GM12878 (cell line): ENCODE data around the gene SH2B3. TPM values are rescaled to one million over a fixed set of nuclear protein-coding genes. Genes with fewer than 3 reads are reported as not detected.
A peak's percentile ranks its signal among the peaks of the same experiment; 100 is the strongest.

Source experiments
- ATAC-seq: fragments of 200-7000 bp; cut with Tn5 transposase; 3 replicates; pipeline ENCODE4 v1.9.1; 2020; ENCODE audit warnings: mild to moderate bottlenecking, moderate library complexity
- BruUV-seq: library from RNA; stranded (reverse); fragments of 400-500 nt; replicated peaks from 2 replicates; lab custom pipeline; 2021; lab: Mats Ljungman, UMichigan
- CTCF ChIA-PET: fragments of 300-600 bp; sonication (Branson Sonifier 250); formaldehyde crosslinking; extraction: SDS; loops from one replicate; lab custom pipeline; 2021; ENCODE audit warnings: inconsistent platforms; lab: Yijun Ruan, JAX
- POLR2A ChIA-PET: fragments of 350-600 bp; formaldehyde crosslinking; extraction: SDS; loops from one replicate; lab custom pipeline; 2021; ENCODE audit warnings: inconsistent platforms; lab: Charles Lee
- RAD21 ChIA-PET: fragments of 300-600 bp; sonication (Branson Sonifier 250); formaldehyde crosslinking; loops from one replicate; lab custom pipeline; 2023; ENCODE audit warnings: antibody characterized with exemption; ENCODE audit not compliant: unreplicated experiment; lab: Charles Lee
- SMC1A ChIA-PET: fragments of 300-600 bp; sonication (Branson Sonifier 250); formaldehyde crosslinking; loops from one replicate; lab custom pipeline; 2023; ENCODE audit not compliant: unreplicated experiment, uncharacterized antibody; lab: Charles Lee
- DNase-seq: peaks from one replicate; pipeline ENCODE4 v3.0.0-alpha.2; 2011; ENCODE audit warnings: low read depth, low spot score
- FAIRE-seq: peaks from 3 replicates; lab custom pipeline; 2011; peaks lifted over from hg19 to GRCh38; lab: Jason Lieb, UNC
- H2AFZ ChIP-seq: 2 replicates; pipeline ENCODE4 v1.6.0; 2011; ENCODE audit warnings: low read depth, low read length, control low read depth; ENCODE audit not compliant: control insufficient read depth
- H3K27ac ChIP-seq: 2 replicates; pipeline ENCODE4 v1.5.1; 2011; ENCODE audit warnings: control low read depth; ENCODE audit not compliant: control insufficient read depth, insufficient read depth
- H3K27me3 ChIP-seq, 2 experiments: replicated peaks in 1 of 2; 2 replicates each; pipeline versions ENCODE4 v1.6.0 to v1.6.1; 2011; ENCODE audit warnings: low read length in 1 of 2; ENCODE audit not compliant: control insufficient read depth in 2 of 2, insufficient read depth in 2 of 2
- H3K36me3 ChIP-seq, 2 experiments: 2 replicates each; pipeline ENCODE4 v1.5.1; 2011; ENCODE audit warnings: low read length in 1 of 2; ENCODE audit not compliant: control insufficient read depth in 2 of 2, insufficient read depth in 2 of 2
- H3K4me1 ChIP-seq: 2 replicates; pipeline ENCODE4 v1.6.1; 2011; ENCODE audit warnings: mild to moderate bottlenecking, low read length, moderate library complexity, mixed read lengths; ENCODE audit not compliant: control insufficient read depth, insufficient read depth
- H3K4me2 ChIP-seq: 2 replicates; pipeline ENCODE4 v1.6.0; 2011; ENCODE audit warnings: control low read depth; ENCODE audit not compliant: control insufficient read depth, insufficient read depth
- H3K4me3 ChIP-seq: fragments of 200-600 bp; sonication (generic); 2 replicates; pipeline ENCODE4 v1.5.1; 2016
- H3K79me2 ChIP-seq: 2 replicates; pipeline ENCODE4 v1.6.0; 2011; ENCODE audit warnings: low read length; ENCODE audit not compliant: control insufficient read depth, insufficient read depth
- H3K9ac ChIP-seq: 2 replicates; pipeline ENCODE4 v1.8.0; 2011; ENCODE audit warnings: low read length, control low read depth, mixed read lengths; ENCODE audit not compliant: control insufficient read depth, insufficient read depth
- H3K9me3 ChIP-seq: replicated peaks from 3 replicates; pipeline ENCODE4 v1.5.1; 2011; ENCODE audit warnings: mild to moderate bottlenecking, low read length; ENCODE audit not compliant: control insufficient read depth, insufficient read depth
- H4K20me1 ChIP-seq: 2 replicates; pipeline ENCODE4 v1.6.0; 2011; ENCODE audit not compliant: control insufficient read depth, insufficient read depth
- EED ChIP-seq: sonication (generic); IDR thresholded peaks from 2 replicates; pipeline ENCODE4 v1.6.1; 2016; ENCODE audit warnings: antibody characterized with exemption, low read depth
- EP300 ChIP-seq, 2 experiments: fragments of 150-350 bp in 1 of 2; IDR thresholded peaks; 2 replicates each; pipeline ENCODE4 v1.6.1; 2011 to 2012; ENCODE audit warnings: low read depth in 2 of 2, low read length in 2 of 2, borderline replicate concordance in 1 of 2, improper control_type of control experiment in 1 of 2, inconsistent platforms in 1 of 2; ENCODE audit not compliant: control insufficient read depth in 1 of 2
- ETV6 ChIP-seq, 2 experiments: fragments of 450-650 bp in 1 of 2; IDR thresholded peaks in 1 of 2; conservative IDR thresholded peaks in 1 of 2; 2 replicates each; pipeline ENCODE4 v1.6.1; 2014; ENCODE audit warnings: antibody characterized with exemption in 1 of 2, borderline replicate concordance in 1 of 2, low read depth in 1 of 2, mild to moderate bottlenecking in 1 of 2, moderate library complexity in 1 of 2
- FOXM1 ChIP-seq: IDR thresholded peaks from 2 replicates; pipeline ENCODE4 v1.6.1; 2012; ENCODE audit warnings: low read depth, mild to moderate bottlenecking, inconsistent platforms, low read length, moderate library complexity
- IKZF1 ChIP-seq: fragments of 450-650 bp; conservative IDR thresholded peaks from 2 replicates; pipeline ENCODE4 v1.6.1; 2017; ENCODE audit warnings: antibody characterized with exemption, mild to moderate bottlenecking
- RAD21 ChIP-seq: IDR thresholded peaks from 2 replicates; pipeline ENCODE4 v1.6.1; 2011; ENCODE audit warnings: mild to moderate bottlenecking, low read depth, low read length, moderate library complexity; ENCODE audit not compliant: insufficient read depth
- RELA ChIP-seq: fragments of 450-650 bp; IDR thresholded peaks from 2 replicates; pipeline ENCODE4 v1.8.0; 2014; ENCODE audit warnings: borderline replicate concordance; ENCODE audit not compliant: partially characterized antibody
- SREBF2 ChIP-seq: IDR thresholded peaks from 2 replicates; pipeline ENCODE4 v1.6.1; 2012; ENCODE audit warnings: mild to moderate bottlenecking, low read length
- TAF1 ChIP-seq: IDR thresholded peaks from 2 replicates; pipeline ENCODE4 v1.6.1; 2011; ENCODE audit warnings: mild to moderate bottlenecking, low read depth, low read length, borderline replicate concordance
- TARDBP ChIP-seq: IDR thresholded peaks from 2 replicates; pipeline ENCODE4 v1.6.1; 2016; ENCODE audit warnings: borderline replicate concordance
- WGBS: methylation state at CpG from one replicate; pipeline ENCODE4 v1.1.6; 2016; ENCODE audit warnings: low lambda C conversion rate; ENCODE audit not compliant: insufficient replicate concordance, insufficient coverage; ENCODE audit errors: missing lambda C conversion rate; 5-methylcytosine and 5-hydroxymethylcytosine counted together
- in situ Hi-C: fragments of 300-500 bp; cut with MboI; formaldehyde crosslinking; loops from 9 replicates; pipeline ENCODE4 v1.14.3; 2018; ENCODE audit warnings: mixed read lengths
- intact Hi-C: fragments of 100-400 bp; cut with micrococcal nuclease; formaldehyde crosslinking; loops from one replicate; pipeline ENCODE4 v1.14.2; 2022; ENCODE audit not compliant: unreplicated experiment
- polyA plus RNA-seq, 11 experiments: library from polyadenylated mRNA; depleted of rRNA in 4 of 11; unstranded in 6 of 11; stranded (reverse) in 5 of 11; fragments of >200 nt; fragmentation: Nextera tagmentation in 4 of 11; fragmentation: Illumina TruSeq in 1 of 11; extraction: Ambion mirVana in 4 of 11; extraction: Trizol in 1 of 11; gene quantifications; 1 replicate in 1 of 11; 2 replicates in 10 of 11; pipeline versions ENCODE4 v1.2.1 to v1.2.3, GENCODE V29; 2011 to 2016; ENCODE audit warnings: inconsistent platforms in 2 of 11, missing spikeins in 2 of 11, low read depth in 1 of 11
- total RNA-seq, 4 experiments: library from RNA; depleted of rRNA in 3 of 4; stranded (reverse); fragments of >200 nt in 3 of 4; fragmentation: Illumina TruSeq in 1 of 4; extraction: Trizol in 1 of 4; gene quantifications; 2 replicates each; pipeline versions ENCODE4 v1.2.1 to v1.2.3, GENCODE V29; 2013 to 2021
- TF ChIP-seq, protein P1 (sequence below): fragments of 450-650 bp; formaldehyde crosslinking; IDR thresholded peaks from 2 replicates; pipeline ENCODE4 v1.4.0; 2022; ENCODE audit warnings: mild to moderate bottlenecking, moderate library complexity
- TF ChIP-seq, protein P2 (sequence below): fragments of 450-650 bp; conservative IDR thresholded peaks from 2 replicates; pipeline ENCODE4 v1.6.1; 2017; ENCODE audit warnings: mild to moderate bottlenecking, moderate library complexity
- TF ChIP-seq, protein P3 (sequence below): IDR thresholded peaks from 2 replicates; pipeline ENCODE4 v1.6.1; 2011; ENCODE audit warnings: borderline replicate concordance, low read depth, mild to moderate bottlenecking, moderate library complexity, low read length; ENCODE audit not compliant: insufficient read depth, poor library complexity, severe bottlenecking

SH2B3 gene
- total and polyA plus RNA-seq, 10 of the 15 experiments (the other 5 are each of a cell fraction or from before 2014, with no cell fraction given) = 5.8 to 46.4 (median 23.3) TPM

DNA sequence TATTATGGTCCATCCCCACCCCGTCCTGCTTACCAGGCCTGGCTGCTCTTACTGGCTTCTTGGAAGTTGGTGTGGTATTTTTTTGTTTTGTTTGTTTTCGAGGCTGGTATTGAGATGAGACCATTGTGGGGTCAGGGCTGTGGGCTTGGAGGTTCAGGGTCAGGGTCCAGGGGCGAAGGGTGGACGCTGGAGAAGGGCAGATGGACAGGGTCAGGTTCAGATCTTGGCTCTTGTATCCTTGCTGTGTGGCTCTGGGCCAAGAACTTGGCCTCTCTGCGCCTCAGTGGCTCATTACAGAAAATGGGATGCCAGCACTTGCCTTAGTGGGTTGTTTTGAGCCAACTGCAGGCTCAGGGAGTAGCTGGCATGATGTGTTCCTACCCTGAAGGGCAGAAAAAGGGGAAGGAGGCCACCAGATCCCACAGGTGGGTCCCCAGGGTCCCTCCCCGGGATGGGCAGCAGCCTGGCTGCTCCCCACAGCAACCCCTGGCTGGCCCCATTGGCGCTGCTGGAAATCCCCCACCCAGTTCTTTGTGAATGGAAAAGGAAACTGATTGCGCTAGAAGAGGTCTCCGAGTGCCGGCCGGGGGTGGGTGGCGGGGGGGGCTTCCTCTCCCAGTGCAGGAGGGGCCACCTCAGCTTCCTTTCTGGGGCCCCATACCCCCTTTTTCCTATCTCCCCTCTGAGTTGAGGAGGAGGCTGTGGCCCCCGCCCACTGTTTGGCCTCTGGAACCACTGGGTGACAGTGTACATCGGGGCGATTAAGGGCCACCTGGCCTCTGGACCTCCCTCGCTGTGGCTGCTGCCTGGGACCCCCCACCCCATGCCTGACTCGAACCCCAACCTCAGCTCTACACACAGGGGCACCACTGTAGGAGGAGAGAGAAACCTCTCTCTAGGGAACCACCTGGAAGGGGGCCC is 25.0 kb downstream of the SH2B3 start:
- RAD21 ChIA-PET = interaction anchor here (0.7 to 5.2 kb wide), 10 partner anchors 10 to 34 kb away, joined by 3 to 53 read pairs (median 24); no protein-coding TSS in a partner anchor
- WGBS = 0% methylated on average over 14 of the region's 17 CpGs
- Histone ChIP-seq H3K4me1 (peaks cover 85% of the 10 kb centered on the region), H3K9ac (peak overlapping the region; percentile 91), H2AFZ (no peak overlapping the region; the same call in 1 of the 2 replicates), H3K4me2 (peak overlapping the region; percentile 99), H3K36me3 (peaks cover 3 to 9% of the 10 kb centered on the region in 2 experiments; a peak in 3 of 4 replicates), H3K9me3 (no peaks in the 10 kb centered on the region), H3K27me3 (no peaks in the 10 kb centered on the region), H3K4me3 (peak overlapping the region; percentile 52; the same call in 1 of the 2 replicates), H3K79me2 (peaks cover 89% of the 10 kb centered on the region), H4K20me1 (peaks cover 3% of the 10 kb centered on the region; the same call in 1 of the 2 replicates), H3K27ac (peak overlapping the region; percentile 95)
- peak; percentile 47 for FAIRE-seq
- BruUV-seq = TSS peak; percentile 68
- CTCF ChIA-PET = interaction anchor here (1.0 to 10.2 kb wide), 8 partner anchors 8 to 34 kb away, joined by 3 to 160 read pairs (median 19); no protein-coding TSS in a partner anchor
- POLR2A ChIA-PET = interaction anchor here (0.6 to 12.0 kb wide), 8 partner anchors 10 to 1066 kb away, joined by 3 to 188 read pairs (median 4); partner anchors contain the start of gene SH2B3
- intact Hi-C loops (loop anchor here (1.0 to 2.0 kb wide), 2 partner anchors 15 to 26 kb away; partner anchors contain the start of gene SH2B3), in situ Hi-C loops (loop anchor here (25.0 kb wide), 1 partner anchor 1782 kb away; the partner anchor contains the start of gene TPCN1)
- SMC1A ChIA-PET = interaction anchor here (0.7 to 7.7 kb wide), 12 partner anchors 10 to 98 kb away, joined by 3 to 57 read pairs (median 12); partner anchors contain the start of gene SH2B3
- ATAC-seq = peak; percentile 41
- no peak for DNase-seq
- TF ChIP-seq EP300 (IDR thresholded peaks at IDR 0.05; ENCODE audit: borderline replicate concordance in 1 of 2, control insufficient read depth in 1 of 2, low read depth in 2 of 2, low read length in 2 of 2) = peak in 1 of 2 experiments; percentile 15; a peak in 1 of 4 replicates
- TF ChIP-seq IKZF1 = peak; percentile 92
- TF ChIP-seq, protein P1, sequence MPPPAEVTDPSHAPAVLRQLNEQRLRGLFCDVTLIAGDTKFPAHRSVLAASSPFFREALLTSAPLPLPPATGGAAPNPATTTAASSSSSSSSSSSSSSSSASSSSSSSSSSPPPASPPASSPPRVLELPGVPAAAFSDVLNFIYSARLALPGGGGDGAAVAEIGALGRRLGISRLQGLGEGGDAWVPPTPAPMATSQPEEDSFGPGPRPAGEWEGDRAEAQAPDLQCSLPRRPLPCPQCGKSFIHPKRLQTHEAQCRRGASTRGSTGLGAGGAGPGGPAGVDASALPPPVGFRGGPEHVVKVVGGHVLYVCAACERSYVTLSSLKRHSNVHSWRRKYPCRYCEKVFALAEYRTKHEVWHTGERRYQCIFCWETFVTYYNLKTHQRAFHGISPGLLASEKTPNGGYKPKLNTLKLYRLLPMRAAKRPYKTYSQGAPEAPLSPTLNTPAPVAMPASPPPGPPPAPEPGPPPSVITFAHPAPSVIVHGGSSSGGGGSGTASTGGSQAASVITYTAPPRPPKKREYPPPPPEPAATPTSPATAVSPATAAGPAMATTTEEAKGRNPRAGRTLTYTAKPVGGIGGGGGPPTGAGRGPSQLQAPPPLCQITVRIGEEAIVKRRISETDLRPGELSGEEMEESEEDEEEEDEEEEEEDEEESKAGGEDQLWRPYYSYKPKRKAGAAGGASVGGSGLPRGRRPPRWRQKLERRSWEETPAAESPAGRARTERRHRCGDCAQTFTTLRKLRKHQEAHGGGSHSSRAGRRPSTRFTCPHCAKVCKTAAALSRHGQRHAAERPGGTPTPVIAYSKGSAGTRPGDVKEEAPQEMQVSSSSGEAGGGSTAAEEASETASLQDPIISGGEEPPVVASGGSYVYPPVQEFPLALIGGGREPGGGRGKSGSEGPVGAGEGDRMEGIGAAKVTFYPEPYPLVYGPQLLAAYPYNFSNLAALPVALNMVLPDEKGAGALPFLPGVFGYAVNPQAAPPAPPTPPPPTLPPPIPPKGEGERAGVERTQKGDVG (CRISPR knock-in tag) = no peak
- peak; percentile 42; the same call in 1 of the 2 replicates for TF ChIP-seq TAF1
- TF ChIP-seq RAD21 = 0 out of 2 replicates have a peak, but pooled peaks have one; percentile 0
- peak; percentile 95 for TF ChIP-seq RELA
- TF ChIP-seq, protein P2, sequence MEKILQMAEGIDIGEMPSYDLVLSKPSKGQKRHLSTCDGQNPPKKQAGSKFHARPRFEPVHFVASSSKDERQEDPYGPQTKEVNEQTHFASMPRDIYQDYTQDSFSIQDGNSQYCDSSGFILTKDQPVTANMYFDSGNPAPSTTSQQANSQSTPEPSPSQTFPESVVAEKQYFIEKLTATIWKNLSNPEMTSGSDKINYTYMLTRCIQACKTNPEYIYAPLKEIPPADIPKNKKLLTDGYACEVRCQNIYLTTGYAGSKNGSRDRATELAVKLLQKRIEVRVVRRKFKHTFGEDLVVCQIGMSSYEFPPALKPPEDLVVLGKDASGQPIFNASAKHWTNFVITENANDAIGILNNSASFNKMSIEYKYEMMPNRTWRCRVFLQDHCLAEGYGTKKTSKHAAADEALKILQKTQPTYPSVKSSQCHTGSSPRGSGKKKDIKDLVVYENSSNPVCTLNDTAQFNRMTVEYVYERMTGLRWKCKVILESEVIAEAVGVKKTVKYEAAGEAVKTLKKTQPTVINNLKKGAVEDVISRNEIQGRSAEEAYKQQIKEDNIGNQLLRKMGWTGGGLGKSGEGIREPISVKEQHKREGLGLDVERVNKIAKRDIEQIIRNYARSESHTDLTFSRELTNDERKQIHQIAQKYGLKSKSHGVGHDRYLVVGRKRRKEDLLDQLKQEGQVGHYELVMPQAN = peak; percentile 6; the same call in 1 of the 2 replicates
- TF ChIP-seq, protein P3, sequence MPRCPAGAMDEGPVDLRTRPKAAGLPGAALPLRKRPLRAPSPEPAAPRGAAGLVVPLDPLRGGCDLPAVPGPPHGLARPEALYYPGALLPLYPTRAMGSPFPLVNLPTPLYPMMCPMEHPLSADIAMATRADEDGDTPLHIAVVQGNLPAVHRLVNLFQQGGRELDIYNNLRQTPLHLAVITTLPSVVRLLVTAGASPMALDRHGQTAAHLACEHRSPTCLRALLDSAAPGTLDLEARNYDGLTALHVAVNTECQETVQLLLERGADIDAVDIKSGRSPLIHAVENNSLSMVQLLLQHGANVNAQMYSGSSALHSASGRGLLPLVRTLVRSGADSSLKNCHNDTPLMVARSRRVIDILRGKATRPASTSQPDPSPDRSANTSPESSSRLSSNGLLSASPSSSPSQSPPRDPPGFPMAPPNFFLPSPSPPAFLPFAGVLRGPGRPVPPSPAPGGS = peak; percentile 71
- peak; percentile 88 for TF ChIP-seq EED
- peak; percentile 52; the same call in 1 of the 2 replicates for TF ChIP-seq FOXM1
- TF ChIP-seq SREBF2 = no peak
- TF ChIP-seq TARDBP = no peak
- TF ChIP-seq ETV6 (conservative IDR thresholded peaks at IDR 0.05 in 1 of 2, IDR thresholded peaks at IDR 0.05 in 1 of 2; ENCODE audit: borderline replicate concordance in 1 of 2, low read depth in 1 of 2) = peak in 1 of 2 experiments; percentile 74; a peak in 2 of 4 replicates
